Trophoblast cell (in vitro differentiated cells and primary cell): ENCODE data around the gene LY6G5C.
A peak's percentile ranks its signal among the peaks of the same experiment; 100 is the strongest.

Experiments
- DNase-seq, 2 donors: peaks; one replicate each; pipeline ENCODE4 v3.0.0-alpha.2; 2016
- H2AFZ ChIP-seq: 2 replicates; pipeline ENCODE4 v1.6.1; 2013; ENCODE audit warnings: low read length, moderate library complexity, mild to moderate bottlenecking; ENCODE audit not compliant: insufficient read depth, poor library complexity
- H2AK5ac ChIP-seq: 2 replicates; pipeline ENCODE4 v1.6.1; 2013; ENCODE audit warnings: mild to moderate bottlenecking, low read length
- H2BK120ac ChIP-seq: 2 replicates; pipeline ENCODE4 v1.6.1; 2013; ENCODE audit warnings: low read length, mild to moderate bottlenecking, moderate library complexity; ENCODE audit not compliant: insufficient read depth, poor library complexity
- H2BK12ac ChIP-seq: 2 replicates; pipeline ENCODE4 v1.6.1; 2013; ENCODE audit warnings: mild to moderate bottlenecking, low read length, moderate library complexity
- H2BK5ac ChIP-seq: 2 replicates; pipeline ENCODE4 v1.6.1; 2013; ENCODE audit warnings: low read length, low read depth, moderate library complexity, mild to moderate bottlenecking; ENCODE audit not compliant: poor library complexity
- H3K14ac ChIP-seq: 2 replicates; pipeline ENCODE4 v1.6.1; 2013; ENCODE audit warnings: mild to moderate bottlenecking, low read length
- H3K18ac ChIP-seq: 2 replicates; pipeline ENCODE4 v1.6.1; 2013; ENCODE audit warnings: mild to moderate bottlenecking, low read length
- H3K23ac ChIP-seq: 2 replicates; pipeline ENCODE4 v1.6.1; 2013; ENCODE audit warnings: low read length
- H3K27ac ChIP-seq: 2 replicates; pipeline ENCODE4 v1.5.1; 2013; ENCODE audit warnings: low read depth, mild to moderate bottlenecking, inconsistent platforms, low read length, moderate library complexity
- H3K27me3 ChIP-seq: 2 replicates; pipeline ENCODE4 v1.6.1; 2013; ENCODE audit warnings: inconsistent platforms, mild to moderate bottlenecking, low read length, moderate library complexity; ENCODE audit not compliant: insufficient read depth
- H3K36me3 ChIP-seq, 2 experiments: 1 replicate in 1 of 2; 2 replicates in 1 of 2; pipeline ENCODE4 v1.6.1; 2013; ENCODE audit warnings: low read length in 2 of 2, mild to moderate bottlenecking in 2 of 2, moderate library complexity in 1 of 2; ENCODE audit not compliant: insufficient read depth in 2 of 2, control insufficient read depth in 1 of 2
- H3K4ac ChIP-seq: 2 replicates; pipeline ENCODE4 v1.6.1; 2013; ENCODE audit warnings: low read depth, mild to moderate bottlenecking, low read length, moderate library complexity
- H3K4me1 ChIP-seq, 2 experiments: 1 replicate in 1 of 2; 2 replicates in 1 of 2; pipeline ENCODE4 v1.6.1; 2013; ENCODE audit warnings: low read length in 2 of 2, mild to moderate bottlenecking in 2 of 2, moderate library complexity in 1 of 2; ENCODE audit not compliant: insufficient read depth in 2 of 2, control insufficient read depth in 1 of 2
- H3K4me2 ChIP-seq: 2 replicates; pipeline ENCODE4 v1.6.1; 2013; ENCODE audit warnings: inconsistent platforms, mild to moderate bottlenecking, low read length, moderate library complexity
- H3K4me3 ChIP-seq: 2 replicates; pipeline ENCODE4 v1.5.1; 2013; ENCODE audit warnings: mild to moderate bottlenecking, low read depth, low read length, inconsistent platforms
- H3K79me1 ChIP-seq: one replicate; pipeline ENCODE4 v1.6.1; 2013; ENCODE audit warnings: low read length
- H3K79me2 ChIP-seq: 2 replicates; pipeline ENCODE4 v1.6.1; 2013; ENCODE audit warnings: low read length, mild to moderate bottlenecking; ENCODE audit not compliant: control insufficient read depth, insufficient read depth, poor library complexity
- H3K9ac ChIP-seq: 2 replicates; pipeline ENCODE4 v1.6.1; 2013; ENCODE audit warnings: mild to moderate bottlenecking, low read length
- H3K9me3 ChIP-seq: 2 replicates; pipeline ENCODE4 v1.6.1; 2013; ENCODE audit warnings: low read depth, mild to moderate bottlenecking, control low read depth, inconsistent platforms, low read length; ENCODE audit not compliant: insufficient read depth
- H4K12ac ChIP-seq: 2 replicates; pipeline ENCODE4 v1.6.1; 2013; ENCODE audit warnings: low read depth, mild to moderate bottlenecking, low read length, moderate library complexity
- H4K8ac ChIP-seq: 2 replicates; pipeline ENCODE4 v1.6.1; 2013; ENCODE audit warnings: low read depth, mild to moderate bottlenecking, low read length, moderate library complexity
- H4K91ac ChIP-seq: one replicate; pipeline ENCODE4 v1.6.1; 2013; ENCODE audit warnings: low read depth, mild to moderate bottlenecking, low read length, moderate library complexity
- WGBS: extraction: QIAGEN DNeasy Blood & Tissue Kit; methylation state at CpG from one replicate; pipeline ENCODE4 v1.1.7; 2013; ENCODE audit warnings: missing lambda C conversion rate; ENCODE audit not compliant: insufficient read length, insufficient coverage; ENCODE audit errors: extremely low coverage; 5-methylcytosine and 5-hydroxymethylcytosine counted together

The LY6G5C gene

GRCh38 chr6:31669676-31670075 lies 11.2 kb downstream of the LY6G5C start, which contains the start of gene LY6G5B:
Gene LY6G5B, plus strand, starts transcription at chr6:31669976. Its CDS starts 975 bp downstream, at chr6:31670951.
- H3K4me3 ChIP-seq: no peak within 1 kb of the TSS
- no peak within 1 kb of the TSS for H4K8ac ChIP-seq
- no peak within 1 kb of the TSS for H2AK5ac ChIP-seq
- H3K79me2 ChIP-seq: peaks cover 11% of the 10 kb centered on the region
- no peak within 1 kb of the TSS for H4K12ac ChIP-seq
- H2BK120ac ChIP-seq: no peak within 1 kb of the TSS
- no peak within 1 kb of the TSS for H2AFZ ChIP-seq
- no peak within 1 kb of the TSS for H3K4me2 ChIP-seq
- no peaks in the 10 kb centered on the region for H3K9me3 ChIP-seq
- no peak within 1 kb of the TSS for H3K18ac ChIP-seq
- H3K27me3 ChIP-seq: no peaks in the 10 kb centered on the region
- H3K9ac ChIP-seq: peak within 1 kb of the TSS; percentile 28
- no peak within 1 kb of the TSS for H3K23ac ChIP-seq
- peaks cover 12% of the 10 kb centered on the region for H3K79me1 ChIP-seq
- H3K4ac ChIP-seq: no peak within 1 kb of the TSS
- H3K36me3 ChIP-seq: peaks cover 53 to 62% of the 10 kb centered on the region in 2 experiments
- no peak within 1 kb of the TSS for H4K91ac ChIP-seq
- no peak within 1 kb of the TSS for H3K14ac ChIP-seq
- no peak for DNase-seq
- 100% methylated on average over 2 of the region's 8 CpGs for WGBS
- H2BK5ac ChIP-seq: no peak within 1 kb of the TSS
- no peak within 1 kb of the TSS for H2BK12ac ChIP-seq
- H3K4me1 ChIP-seq: peaks cover 2 to 5% of the 10 kb centered on the region in 2 experiments
- no peak within 1 kb of the TSS for H3K27ac ChIP-seq

DNA sequence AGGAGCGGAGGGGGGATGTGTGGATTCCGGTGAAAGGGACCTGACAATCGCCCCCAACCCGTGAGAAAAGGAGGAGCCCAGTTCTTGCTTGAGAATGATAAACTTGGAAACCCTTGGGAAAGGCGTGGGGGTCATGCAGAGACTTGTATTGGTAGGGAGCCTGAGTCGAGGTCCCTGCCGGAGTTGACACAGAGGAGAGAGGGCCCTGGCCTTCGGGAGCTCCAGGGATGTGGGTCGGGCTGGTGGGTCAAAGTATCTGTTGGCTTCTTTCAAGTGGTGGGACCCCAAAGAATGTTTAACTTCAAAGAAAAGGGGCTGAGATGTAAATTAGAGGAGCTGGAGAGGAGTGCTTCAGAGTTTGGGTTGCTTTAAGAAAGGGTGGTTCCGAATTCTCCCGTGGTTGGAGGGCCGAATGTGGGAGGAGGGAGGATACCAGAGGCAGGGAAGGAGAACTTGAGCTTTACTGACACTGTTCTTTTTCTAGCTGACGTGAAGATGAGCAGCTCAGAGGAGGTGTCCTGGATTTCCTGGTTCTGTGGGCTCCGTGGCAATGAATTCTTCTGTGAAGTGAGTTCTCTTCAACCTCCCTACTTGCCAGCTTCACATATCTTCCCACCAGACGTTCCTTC lies 14.4 kb downstream of the LY6G5C start:
- H3K14ac ChIP-seq: peak overlapping the region; percentile 82
- H3K79me2 ChIP-seq: peaks cover 17% of the 10 kb centered on the region
- no peak for DNase-seq
- H3K9me3 ChIP-seq: no peaks in the 10 kb centered on the region
- peak overlapping the region; percentile 54 for H2AFZ ChIP-seq
- H3K27ac ChIP-seq: no peak overlapping the region
- peak overlapping the region; percentile 63 for H2BK5ac ChIP-seq
- peak overlapping the region; percentile 80 for H3K4me2 ChIP-seq
- H3K9ac ChIP-seq: peak overlapping the region; percentile 89
- H3K18ac ChIP-seq: peak overlapping the region; percentile 67
- no peaks in the 10 kb centered on the region for H3K27me3 ChIP-seq
- peaks cover 16% of the 10 kb centered on the region for H3K79me1 ChIP-seq
- peak overlapping the region; percentile 86 for H4K8ac ChIP-seq
- H2BK12ac ChIP-seq: no peak overlapping the region
- H2AK5ac ChIP-seq: peak overlapping the region; percentile 51
- peak overlapping the region; percentile 72 for H4K91ac ChIP-seq
- peak overlapping the region; percentile 62 for H2BK120ac ChIP-seq
- no peak overlapping the region for H3K23ac ChIP-seq
- peak overlapping the region; percentile 83 for H3K4ac ChIP-seq
- H3K4me3 ChIP-seq: peak overlapping the region; percentile 96
- H4K12ac ChIP-seq: peak overlapping the region; percentile 22
- peaks cover 42 to 57% of the 10 kb centered on the region in 2 experiments for H3K36me3 ChIP-seq
- no CpG with 5 or more reads among the region's 15 CpGs for WGBS
- peaks cover 11 to 14% of the 10 kb centered on the region in 2 experiments for H3K4me1 ChIP-seq

- Histone ChIP-seq H2BK12ac (peak within 1 kb of the TSS; percentile 18), H3K4me3 (peak within 1 kb of the TSS; percentile 96), H3K4me1 (peaks cover 11 to 14% of the 10 kb centered on the region in 2 experiments), H3K27me3 (no peaks in the 10 kb centered on the region), H3K9me3 (no peaks in the 10 kb centered on the region), H3K36me3 (peaks cover 35 to 49% of the 10 kb centered on the region in 2 experiments), H3K23ac (no peak within 1 kb of the TSS), H2BK5ac (peak within 1 kb of the TSS; percentile 79), H4K8ac (peak within 1 kb of the TSS; percentile 95), H3K18ac (peak within 1 kb of the TSS; percentile 79), H3K4me2 (peak within 1 kb of the TSS; percentile 93), H2AFZ (peak within 1 kb of the TSS; percentile 54), H2AK5ac (peak within 1 kb of the TSS; percentile 66), H3K4ac (peak within 1 kb of the TSS; percentile 83), H3K79me1 (peaks cover 19% of the 10 kb centered on the region), H2BK120ac (peak within 1 kb of the TSS; percentile 79), H3K14ac (peak within 1 kb of the TSS; percentile 89), H3K79me2 (peaks cover 17% of the 10 kb centered on the region), H4K91ac (peak within 1 kb of the TSS; percentile 94), H4K12ac (peak within 1 kb of the TSS; percentile 79), H3K27ac (peak within 1 kb of the TSS; percentile 93), H3K9ac (peak within 1 kb of the TSS; percentile 91)
- DNase-seq: peak; percentile 99
- no CpG with 5 or more reads among the region's 63 CpGs for WGBS
Measured at GRCh38 chr6:31665501-31666336, 15.1 kb downstream of the LY6G5C start, which contains the start of gene CSNK2B. Gene CSNK2B, plus strand, starts transcription at chr6:31666080. Its CDS starts 752 bp downstream, at chr6:31666832.

GRCh38 chr6:31664790-31665500 lies 15.9 kb downstream of the LY6G5C start, which contains the start of gene GPANK1:
Gene GPANK1, minus strand, starts transcription at chr6:31664997. Its CDS starts 519 bp downstream, at chr6:31664478.
- peak within 1 kb of the TSS; percentile 79 for H2BK120ac ChIP-seq
- H4K8ac ChIP-seq: peak within 1 kb of the TSS; percentile 95
- H3K4me2 ChIP-seq: peak within 1 kb of the TSS; percentile 93
- peak within 1 kb of the TSS; percentile 89 for H3K14ac ChIP-seq
- peaks cover 29 to 43% of the 10 kb centered on the region in 2 experiments for H3K36me3 ChIP-seq
- H2AK5ac ChIP-seq: peak within 1 kb of the TSS; percentile 80
- no peak within 1 kb of the TSS for H3K23ac ChIP-seq
- H2AFZ ChIP-seq: peak within 1 kb of the TSS; percentile 6
- H3K4me3 ChIP-seq: peak within 1 kb of the TSS; percentile 85
- peak within 1 kb of the TSS; percentile 91 for H3K9ac ChIP-seq
- peaks cover 25% of the 10 kb centered on the region for H3K79me1 ChIP-seq
- H4K12ac ChIP-seq: peak within 1 kb of the TSS; percentile 79
- H3K9me3 ChIP-seq: no peaks in the 10 kb centered on the region
- H3K27me3 ChIP-seq: no peaks in the 10 kb centered on the region
- peaks cover 23% of the 10 kb centered on the region for H3K79me2 ChIP-seq
- peak within 1 kb of the TSS; percentile 79 for H3K18ac ChIP-seq
- WGBS: no CpG with 5 or more reads among the region's 39 CpGs
- peak within 1 kb of the TSS; percentile 79 for H2BK5ac ChIP-seq
- peak; percentile 92 to 97 for DNase-seq
- peaks cover 11 to 15% of the 10 kb centered on the region in 2 experiments for H3K4me1 ChIP-seq
- H3K4ac ChIP-seq: peak within 1 kb of the TSS; percentile 67
- H4K91ac ChIP-seq: peak within 1 kb of the TSS; percentile 94
- peak within 1 kb of the TSS; percentile 93 for H3K27ac ChIP-seq
- H2BK12ac ChIP-seq: peak within 1 kb of the TSS; percentile 34
